SK-N-SH (cell line): Measurements from ENCODE around the gene SLC12A6. TPM values are rescaled to one million over a fixed set of nuclear protein-coding genes. Genes with fewer than 3 reads are reported as not detected.

Experiments used
- CTCF ChIA-PET: fragments of 300-600, 350-600 bp; formaldehyde crosslinking; extraction: SDS; loops from one replicate; lab custom pipeline; 2021; lab: Yijun Ruan, JAX
- POLR2A ChIA-PET: fragments of 350-600 bp; sonication (Branson Sonifier 250); formaldehyde crosslinking; extraction: SDS; loops from one replicate; lab custom pipeline; 2020; ENCODE audit warnings: antibody characterized with exemption, inconsistent platforms; lab: Yijun Ruan, JAX
- DNase-seq: peaks from one replicate; pipeline ENCODE4 v3.0.0; 2012
- H2AFZ ChIP-seq: fragments of 200-600 bp; sonication (generic); 2 replicates; pipeline ENCODE4 v1.8.1; 2016; ENCODE audit warnings: antibody characterized with exemption, mild to moderate bottlenecking, low read depth
- H3F3A ChIP-seq: fragments of 200-600 bp; sonication (generic); replicated peaks from 2 replicates; pipeline ENCODE3; 2016; ENCODE audit warnings: antibody characterized with exemption, mild to moderate bottlenecking; ENCODE audit not compliant: insufficient read depth
- H3K27ac ChIP-seq, 2 experiments: fragments of 200-500 bp in 1 of 2; fragments of 200-600 bp in 1 of 2; sonication (Bioruptor generic) in 1 of 2; sonication (generic), shearing (Covaris generic) in 1 of 2; 2 replicates each; pipeline versions ENCODE4 v1.5.1 to v1.6.1; 2014 to 2016; ENCODE audit warnings: low read depth in 2 of 2, inconsistent platforms in 1 of 2, low read length in 1 of 2, mild to moderate bottlenecking in 1 of 2, mixed read lengths in 1 of 2
- H3K27me3 ChIP-seq: fragments of 200-600 bp; sonication (generic), shearing (Covaris generic); 2 replicates; pipeline ENCODE4 v1.6.1; 2016; ENCODE audit warnings: mixed run types; ENCODE audit not compliant: insufficient read depth
- H3K36me3 ChIP-seq, 2 experiments: fragments of 200-500 bp in 1 of 2; fragments of 200-600 bp in 1 of 2; sonication (Bioruptor generic) in 1 of 2; sonication (generic) in 1 of 2; replicated peaks in 1 of 2; 2 replicates each; pipeline versions ENCODE3 to v1.5.1; 2014 to 2016; ENCODE audit warnings: low read length in 1 of 2, mild to moderate bottlenecking in 1 of 2; ENCODE audit not compliant: insufficient read depth in 2 of 2, control insufficient read depth in 1 of 2
- H3K4me1 ChIP-seq, 2 experiments: fragments of 200-500 bp in 1 of 2; fragments of 200-600 bp in 1 of 2; sonication (Bioruptor generic) in 1 of 2; sonication (generic), shearing (Covaris generic) in 1 of 2; 2 replicates each; pipeline versions ENCODE4 v1.5.1 to v1.6.1; 2014 to 2016; ENCODE audit warnings: low read depth in 1 of 2, low read length in 1 of 2, mixed run types in 1 of 2; ENCODE audit not compliant: insufficient read depth in 2 of 2, control insufficient read depth in 1 of 2
- H3K4me2 ChIP-seq: fragments of 200-600 bp; sonication (generic), shearing (Covaris generic); 2 replicates; pipeline ENCODE4 v1.6.1; 2017; ENCODE audit warnings: mixed run types
- H3K4me3 ChIP-seq, 2 experiments: fragments of 200-500 bp in 1 of 2; fragments of 200-600 bp in 1 of 2; sonication (Bioruptor generic) in 1 of 2; sonication (generic), shearing (Covaris generic) in 1 of 2; 2 replicates each; pipeline versions ENCODE4 v1.5.1 to v1.8.1; 2014 to 2016; ENCODE audit warnings: low read depth in 2 of 2, inconsistent platforms in 1 of 2, low read length in 1 of 2, mild to moderate bottlenecking in 1 of 2, mixed read lengths in 1 of 2, moderate library complexity in 1 of 2
- H3K79me2 ChIP-seq: fragments of 200-600 bp; sonication (generic); 2 replicates; pipeline ENCODE4 v1.8.1; 2017; ENCODE audit warnings: mild to moderate bottlenecking; ENCODE audit not compliant: insufficient read depth
- H3K9ac ChIP-seq: fragments of 200-600 bp; sonication (generic); 2 replicates; pipeline ENCODE4 v1.6.1; 2017; ENCODE audit warnings: mixed run types
- H3K9me2 ChIP-seq: fragments of 200-600 bp; sonication (generic); 2 replicates; pipeline ENCODE4 v1.6.1; 2017; ENCODE audit warnings: mixed run types
- H3K9me3 ChIP-seq: fragments of 200-600 bp; sonication (generic); 2 replicates; pipeline ENCODE4 v1.6.1; 2017; ENCODE audit warnings: mixed run types, mild to moderate bottlenecking, moderate library complexity
- H4K20me1 ChIP-seq: fragments of 200-600 bp; sonication (generic); 2 replicates; pipeline ENCODE4 v1.6.1; 2017; ENCODE audit warnings: mild to moderate bottlenecking, mixed run types; ENCODE audit not compliant: insufficient read depth
- FOSL2 ChIP-seq: IDR thresholded peaks from 2 replicates; pipeline ENCODE4 v1.4.0; 2012; ENCODE audit warnings: low read depth, mild to moderate bottlenecking, moderate library complexity, borderline replicate concordance
- FOXM1 ChIP-seq: IDR thresholded peaks from 2 replicates; pipeline ENCODE4 v1.4.0; 2012; ENCODE audit warnings: low read depth, mild to moderate bottlenecking
- MEF2A ChIP-seq: IDR thresholded peaks from 2 replicates; pipeline ENCODE4 v1.4.0; 2012; ENCODE audit warnings: low read depth, borderline replicate concordance
- MXI1 ChIP-seq: IDR thresholded peaks from 2 replicates; pipeline ENCODE4 v1.6.1; 2012; ENCODE audit warnings: mild to moderate bottlenecking, low read depth, low read length, improper control_type of control experiment
- NFIC ChIP-seq: IDR thresholded peaks from 2 replicates; pipeline ENCODE4 v1.4.0; 2012; ENCODE audit warnings: borderline replicate concordance
- RCOR1 ChIP-seq: fragments of 150-350 bp; IDR thresholded peaks from 2 replicates; pipeline ENCODE4 v1.6.1; 2017; ENCODE audit warnings: antibody characterized with exemption, low read length
- RFX5 ChIP-seq: IDR thresholded peaks from 2 replicates; pipeline ENCODE4 v1.6.1; 2012; ENCODE audit warnings: mild to moderate bottlenecking, improper control_type of control experiment, low read length
- RXRA ChIP-seq: IDR thresholded peaks from 2 replicates; pipeline ENCODE4 v1.4.0; 2012; ENCODE audit warnings: low read depth, mild to moderate bottlenecking, borderline replicate concordance
- TAF1 ChIP-seq: IDR thresholded peaks from 2 replicates; pipeline ENCODE4 v1.6.1; 2012; ENCODE audit warnings: low read depth, mild to moderate bottlenecking, low read length, moderate library complexity, borderline replicate concordance
- TEAD4 ChIP-seq: IDR thresholded peaks from 2 replicates; pipeline ENCODE4 v1.4.0; 2012; ENCODE audit warnings: mild to moderate bottlenecking, borderline replicate concordance; ENCODE audit not compliant: insufficient read depth
- ZBTB33 ChIP-seq: IDR thresholded peaks from 2 replicates; pipeline ENCODE4 v1.4.0; 2012; ENCODE audit warnings: low read depth, borderline replicate concordance
- WGBS: methylation state at CpG from one replicate; pipeline ENCODE4 v1.1.6; 2017; ENCODE audit warnings: low lambda C conversion rate; 5-methylcytosine and 5-hydroxymethylcytosine counted together
- polyA plus RNA-seq, 3 experiments: library from polyadenylated mRNA; depleted of rRNA; stranded (reverse); fragments of >200 nt; gene quantifications; 2 replicates each; pipeline ENCODE4 v1.2.3, GENCODE V29; 2012
- TF ChIP-seq, protein P1 (sequence below): fragments of 150-350 bp; IDR thresholded peaks from 2 replicates; pipeline ENCODE4 v1.6.1; 2016; ENCODE audit warnings: mild to moderate bottlenecking, low read depth, low read length
- TF ChIP-seq, protein P2 (sequence below): IDR thresholded peaks from 2 replicates; pipeline ENCODE4 v1.6.1; 2012; ENCODE audit warnings: mild to moderate bottlenecking, low read depth, low read length, moderate library complexity

Gene SLC12A6
- polyA plus RNA-seq, 1 of the 3 experiments (the other 2 are of a cell fraction) = 7.7 TPM

DNA sequence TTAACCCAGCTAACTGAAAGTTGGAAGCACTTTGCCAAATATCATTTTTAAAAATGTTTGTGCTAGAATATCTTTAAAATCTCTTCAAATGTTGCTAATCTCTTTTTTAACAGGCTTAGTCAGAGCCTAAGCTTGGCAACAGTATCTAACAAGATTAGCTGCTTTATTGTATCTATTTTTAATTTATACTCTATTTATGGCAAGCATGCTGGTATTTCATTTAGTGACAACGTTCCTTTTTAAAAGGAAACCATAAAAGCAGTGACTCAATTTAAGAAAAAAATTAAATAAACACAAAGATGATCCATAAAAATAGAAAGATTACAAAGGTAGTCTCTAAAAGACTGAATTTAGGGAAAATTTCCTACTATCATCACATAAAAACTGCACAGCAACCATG lies 40.5 kb downstream of the SLC12A6 start:
- peak overlapping the region in 1 of 2 experiments; percentile 69; a peak in 2 of 4 replicates for H3K27ac ChIP-seq
- no peak for DNase-seq

More for the DNA sequence above, 40.5 kb downstream of the SLC12A6 start:
- Histone ChIP-seq H3F3A (peaks cover 17% of the 10 kb centered on the region), H3K9me3 (no peaks in the 10 kb centered on the region), H3K79me2 (no peaks in the 10 kb centered on the region), H3K4me3 (no peak overlapping the region; a peak in 1 of 4 replicates), H3K9me2 (no peaks in the 10 kb centered on the region), H3K4me2 (peak overlapping the region; percentile 60), H4K20me1 (no peaks in the 10 kb centered on the region), H2AFZ (no peak overlapping the region), H3K9ac (no peak overlapping the region), H3K4me1 (peaks cover 2 to 16% of the 10 kb centered on the region in 2 experiments; a peak in 2 of 4 replicates), H3K27me3 (no peaks in the 10 kb centered on the region), H3K36me3 (no peaks in the 10 kb centered on the region)
- TF ChIP-seq MXI1 (no peak), TAF1 (no peak), RFX5 (no peak), NFIC (no peak), TEAD4 (no peak), MEF2A (no peak), ZBTB33 (no peak), RCOR1 (no peak), FOXM1 (no peak), RXRA (no peak), FOSL2 (no peak)
- TF ChIP-seq, protein P1, sequence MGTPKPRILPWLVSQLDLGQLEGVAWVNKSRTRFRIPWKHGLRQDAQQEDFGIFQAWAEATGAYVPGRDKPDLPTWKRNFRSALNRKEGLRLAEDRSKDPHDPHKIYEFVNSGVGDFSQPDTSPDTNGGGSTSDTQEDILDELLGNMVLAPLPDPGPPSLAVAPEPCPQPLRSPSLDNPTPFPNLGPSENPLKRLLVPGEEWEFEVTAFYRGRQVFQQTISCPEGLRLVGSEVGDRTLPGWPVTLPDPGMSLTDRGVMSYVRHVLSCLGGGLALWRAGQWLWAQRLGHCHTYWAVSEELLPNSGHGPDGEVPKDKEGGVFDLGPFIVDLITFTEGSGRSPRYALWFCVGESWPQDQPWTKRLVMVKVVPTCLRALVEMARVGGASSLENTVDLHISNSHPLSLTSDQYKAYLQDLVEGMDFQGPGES = no peak
- TF ChIP-seq, protein P2, sequence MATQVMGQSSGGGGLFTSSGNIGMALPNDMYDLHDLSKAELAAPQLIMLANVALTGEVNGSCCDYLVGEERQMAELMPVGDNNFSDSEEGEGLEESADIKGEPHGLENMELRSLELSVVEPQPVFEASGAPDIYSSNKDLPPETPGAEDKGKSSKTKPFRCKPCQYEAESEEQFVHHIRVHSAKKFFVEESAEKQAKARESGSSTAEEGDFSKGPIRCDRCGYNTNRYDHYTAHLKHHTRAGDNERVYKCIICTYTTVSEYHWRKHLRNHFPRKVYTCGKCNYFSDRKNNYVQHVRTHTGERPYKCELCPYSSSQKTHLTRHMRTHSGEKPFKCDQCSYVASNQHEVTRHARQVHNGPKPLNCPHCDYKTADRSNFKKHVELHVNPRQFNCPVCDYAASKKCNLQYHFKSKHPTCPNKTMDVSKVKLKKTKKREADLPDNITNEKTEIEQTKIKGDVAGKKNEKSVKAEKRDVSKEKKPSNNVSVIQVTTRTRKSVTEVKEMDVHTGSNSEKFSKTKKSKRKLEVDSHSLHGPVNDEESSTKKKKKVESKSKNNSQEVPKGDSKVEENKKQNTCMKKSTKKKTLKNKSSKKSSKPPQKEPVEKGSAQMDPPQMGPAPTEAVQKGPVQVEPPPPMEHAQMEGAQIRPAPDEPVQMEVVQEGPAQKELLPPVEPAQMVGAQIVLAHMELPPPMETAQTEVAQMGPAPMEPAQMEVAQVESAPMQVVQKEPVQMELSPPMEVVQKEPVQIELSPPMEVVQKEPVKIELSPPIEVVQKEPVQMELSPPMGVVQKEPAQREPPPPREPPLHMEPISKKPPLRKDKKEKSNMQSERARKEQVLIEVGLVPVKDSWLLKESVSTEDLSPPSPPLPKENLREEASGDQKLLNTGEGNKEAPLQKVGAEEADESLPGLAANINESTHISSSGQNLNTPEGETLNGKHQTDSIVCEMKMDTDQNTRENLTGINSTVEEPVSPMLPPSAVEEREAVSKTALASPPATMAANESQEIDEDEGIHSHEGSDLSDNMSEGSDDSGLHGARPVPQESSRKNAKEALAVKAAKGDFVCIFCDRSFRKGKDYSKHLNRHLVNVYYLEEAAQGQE = no peak
- 3% methylated on average over 1 of the region's 1 CpG for whole genome bisulfite sequencing
- POLR2A ChIA-PET = no interaction called here
- CTCF ChIA-PET = interaction anchor here (1.3 kb wide), 1 partner anchor 55 kb away, joined by 3 read pairs; no protein-coding TSS in a partner anchor
